NCI-H2081 treated with DMSO at 0.1 percent for 48 hours (cell line): ENCODE results near the gene MAD1L1.
"Not testable (repeated sequence)": the region's sequence is repeated elsewhere in the genome, so short reads cannot be mapped to it uniquely, and the experiment has no call there.

Source experiments
- DNase-seq: peaks from one replicate; lab custom pipeline; 2025; lab: John Stamatoyannopoulos, UW

Gene MAD1L1

DNA sequence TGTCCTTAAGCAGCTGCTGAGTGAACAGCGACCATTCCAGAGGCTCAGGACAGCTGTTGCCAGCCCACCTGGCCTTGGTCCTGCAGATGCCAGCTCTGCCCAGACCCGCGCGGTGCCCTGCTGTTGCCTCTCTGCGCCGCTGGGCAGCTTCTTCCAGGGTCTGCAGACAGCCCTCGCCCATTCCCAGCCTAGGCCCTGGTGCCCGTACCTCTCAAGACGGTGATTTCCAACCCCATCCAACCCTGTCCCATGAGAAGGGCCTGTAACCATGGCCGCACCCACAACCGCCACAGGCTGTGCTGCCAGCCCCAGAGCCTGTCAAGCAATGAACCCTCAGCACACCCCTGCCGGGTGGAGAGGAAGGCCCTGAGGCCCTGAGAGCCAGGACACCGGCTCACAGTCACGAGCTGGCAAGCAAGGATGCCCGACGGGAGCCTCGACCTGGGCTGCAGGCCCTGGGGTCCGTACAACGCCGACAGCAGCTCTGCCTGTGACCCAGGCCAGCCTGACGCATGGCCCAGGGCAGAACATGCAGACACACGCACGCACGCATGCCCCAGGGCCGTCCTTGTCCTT, 231.9 kb downstream of the MAD1L1 start:
- no peak for DNase-seq

DNA sequence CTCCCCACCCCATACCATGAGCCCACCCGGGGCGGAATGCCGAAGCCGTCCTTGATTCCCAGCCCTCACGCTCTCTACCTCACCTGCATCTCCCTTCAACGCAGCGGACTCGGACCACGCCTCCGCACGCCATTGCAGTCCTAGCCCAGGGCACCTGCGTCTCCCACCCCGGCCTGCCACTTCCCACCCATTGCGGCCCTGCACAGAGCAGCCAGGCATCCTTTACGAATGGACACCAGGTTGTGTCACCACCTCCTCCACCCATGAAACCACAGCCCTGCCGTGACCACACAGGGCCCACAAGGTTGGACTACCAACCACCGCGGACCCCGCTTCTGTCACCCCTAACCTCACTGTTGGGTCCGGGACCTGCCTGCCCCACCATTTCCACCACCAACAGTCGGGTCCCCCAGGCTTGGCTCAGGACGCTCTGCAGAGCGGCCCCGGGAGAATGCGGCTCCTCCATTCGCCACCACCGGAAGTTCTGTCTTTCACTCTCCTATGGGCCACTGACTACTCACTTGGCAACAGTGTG, 232.5 kb downstream of the MAD1L1 start:
- no peak for DNase-seq

DNA sequence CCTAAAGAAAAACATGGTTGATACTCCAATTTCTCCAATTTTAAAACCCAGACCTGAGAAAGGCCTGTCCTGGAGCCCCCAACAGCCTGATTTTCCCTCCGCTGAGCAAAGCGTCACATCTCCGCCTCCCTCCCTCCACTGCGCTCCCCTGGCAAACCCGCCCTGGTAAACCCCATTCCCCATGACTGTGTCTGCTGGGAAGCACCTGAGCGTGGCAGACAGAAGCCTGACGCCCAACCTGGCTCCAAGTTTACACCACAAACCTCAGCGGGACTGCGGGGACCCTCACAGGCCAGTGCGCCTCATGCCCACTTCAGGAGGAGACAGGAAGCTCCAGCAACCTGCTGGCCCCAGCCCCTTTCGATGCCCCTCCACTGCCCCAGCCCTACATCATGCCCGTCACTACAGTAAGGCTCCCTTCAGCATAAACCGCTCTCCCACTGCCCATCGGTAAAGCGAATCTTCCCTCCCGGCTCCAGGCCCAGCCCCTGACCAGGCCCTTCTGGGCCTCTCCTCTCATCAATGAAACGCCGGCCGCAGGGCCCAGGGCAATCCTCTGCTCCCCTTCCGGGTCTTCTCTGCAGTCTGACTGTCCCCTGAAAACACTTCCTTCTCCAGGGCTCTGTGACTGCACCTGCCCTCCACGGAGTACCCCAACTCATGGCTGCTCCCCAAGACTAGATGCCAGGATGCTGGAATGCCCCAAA, 233.3 kb downstream of the MAD1L1 start:
- no peak for DNase-seq

DNA sequence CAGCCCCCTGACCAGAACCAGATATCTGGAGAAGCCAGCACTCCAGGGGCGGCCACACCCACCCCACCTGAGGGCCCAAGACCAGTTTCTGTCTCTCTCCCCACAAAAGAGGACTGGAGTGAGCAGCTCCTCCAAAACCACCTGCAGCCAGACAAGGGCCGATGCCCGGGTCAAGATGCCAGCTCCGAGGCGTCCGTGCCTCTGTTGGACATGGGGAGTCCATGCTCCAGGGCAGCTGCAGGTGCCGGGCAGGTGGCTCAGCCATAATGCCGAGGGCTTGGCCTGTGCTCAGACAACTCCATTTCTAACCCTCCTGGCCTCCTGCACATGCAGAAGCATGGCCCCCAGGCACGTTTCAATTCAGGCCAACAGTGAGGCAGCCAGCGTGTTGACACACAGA, 234.6 kb downstream of the MAD1L1 start:
- no peak for DNase-seq

GRCh38 chr7:1997537-1998076, 235.1 kb downstream of the MAD1L1 start:
- DNase-seq, result no peak

- no peak for DNase-seq
Measured at GRCh38 chr7:1996816-1997215, 235.9 kb downstream of the MAD1L1 start.

DNA sequence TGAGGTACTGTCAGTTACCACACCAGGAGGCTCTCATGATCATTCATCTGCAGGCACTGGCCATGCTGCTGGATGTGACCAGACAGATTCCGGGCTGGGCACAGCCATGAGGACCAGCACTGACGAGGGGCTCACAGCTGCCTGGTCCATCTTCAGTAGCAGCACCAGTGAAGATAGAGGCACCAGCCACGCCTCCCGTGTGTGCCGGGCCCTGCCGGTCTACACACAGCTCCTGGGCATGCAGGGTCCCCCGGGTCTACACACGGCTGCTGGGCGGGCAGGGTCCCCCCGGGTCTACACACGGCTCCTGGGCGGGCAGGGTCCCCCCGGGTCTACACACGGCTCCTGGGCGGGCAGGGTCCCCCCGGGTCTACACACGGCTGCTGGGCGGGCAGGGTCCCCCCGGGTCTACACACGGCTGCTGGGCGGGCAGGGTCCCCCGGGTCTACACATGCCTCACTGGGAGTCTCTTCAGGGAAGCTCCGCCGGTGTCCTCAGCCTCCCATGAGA, 236.8 kb downstream of the MAD1L1 start:
- not testable (repeated sequence) for DNase-seq

- no peak for DNase-seq
Measured at GRCh38 chr7:1995426-1995825, 237.3 kb downstream of the MAD1L1 start.

- no peak for DNase-seq
Measured at GRCh38 chr7:1994931-1995330, 237.8 kb downstream of the MAD1L1 start.

DNA sequence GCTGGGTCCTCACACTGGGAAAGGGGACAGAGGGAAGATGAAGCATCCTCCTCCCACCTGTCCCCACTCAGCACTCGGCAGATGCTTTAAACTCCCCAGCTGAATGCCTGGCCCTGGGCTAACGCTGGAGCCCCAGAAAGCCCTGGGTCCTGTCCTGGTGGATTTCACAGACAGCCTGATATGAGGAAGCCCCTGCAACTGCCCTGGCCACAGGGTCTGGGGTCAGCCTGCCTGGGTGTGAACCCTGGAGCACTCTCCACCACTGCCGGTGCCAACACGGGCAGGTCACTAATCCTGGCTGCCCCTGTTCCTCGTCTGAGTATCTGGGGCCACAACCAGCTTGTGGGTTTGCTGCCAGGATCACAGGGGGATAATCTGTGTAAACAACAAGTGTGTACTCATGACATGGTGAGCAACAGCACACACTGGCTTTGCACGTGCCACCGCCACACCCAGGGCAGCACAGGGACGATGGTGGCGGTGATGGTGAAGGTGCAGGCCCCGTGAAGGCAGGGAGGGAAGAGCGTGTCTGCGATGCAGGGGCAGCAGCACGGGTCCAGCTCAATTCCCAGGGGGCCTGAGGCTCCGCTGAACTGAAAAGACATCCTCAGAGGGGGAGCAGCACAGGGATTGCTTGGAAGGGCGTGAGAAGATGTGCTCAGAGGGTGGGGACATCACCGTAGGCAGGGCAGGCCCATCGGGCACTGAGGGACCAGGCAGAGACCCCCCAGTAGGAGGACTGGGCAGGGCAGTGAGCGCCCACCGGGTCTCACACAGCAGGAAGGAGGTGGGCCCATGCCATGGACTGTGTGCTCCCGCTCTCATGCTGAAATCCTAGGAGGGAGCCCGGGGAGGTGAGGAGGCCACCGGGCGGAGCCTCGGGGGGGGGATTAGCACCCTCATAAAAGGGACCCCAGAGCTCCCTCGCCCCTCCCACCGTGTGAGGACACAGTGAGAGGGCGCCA, 238.7 kb downstream of the MAD1L1 start:
- DNase-seq, result no peak

DNA sequence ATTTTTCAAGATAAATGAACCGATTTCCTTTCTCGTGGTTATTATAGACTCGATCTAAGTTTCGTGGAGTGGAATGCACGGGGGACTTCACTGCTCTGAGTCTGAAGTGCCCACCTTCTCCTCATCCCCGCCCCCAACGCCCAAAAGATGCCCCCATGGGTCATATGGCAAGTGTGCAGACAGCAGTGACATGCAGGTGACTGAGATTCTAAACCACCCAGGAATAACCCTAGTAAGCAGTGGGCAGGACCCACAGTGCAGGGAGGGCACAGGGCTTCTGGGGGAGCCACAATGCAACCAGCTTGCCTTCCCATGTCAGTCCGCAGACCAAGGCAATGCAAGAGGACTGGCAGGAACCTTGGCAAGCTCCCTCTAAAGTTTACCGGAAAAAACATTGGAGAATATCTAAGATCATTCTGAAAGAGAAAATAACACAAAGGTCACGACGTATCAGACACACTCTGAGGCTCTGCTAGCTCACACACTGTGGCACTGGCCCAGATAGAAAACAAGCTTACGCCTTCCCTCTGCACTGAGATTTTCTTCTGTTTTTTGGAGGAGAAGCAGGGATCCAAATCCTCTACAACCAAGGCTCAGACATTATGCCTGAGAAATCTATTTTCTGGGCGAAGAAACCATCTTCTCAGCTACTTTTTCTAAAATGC, 239.6 kb downstream of the MAD1L1 start:
- no peak for DNase-seq

- no peak for DNase-seq
Measured at GRCh38 chr7:1992554-1992953, 240.2 kb downstream of the MAD1L1 start.

- DNase-seq, result no peak
Measured at GRCh38 chr7:1990001-1990670, 242.6 kb downstream of the MAD1L1 start.

- no peak for DNase-seq
Measured at GRCh38 chr7:1989049-1989860, 243.5 kb downstream of the MAD1L1 start.

DNA sequence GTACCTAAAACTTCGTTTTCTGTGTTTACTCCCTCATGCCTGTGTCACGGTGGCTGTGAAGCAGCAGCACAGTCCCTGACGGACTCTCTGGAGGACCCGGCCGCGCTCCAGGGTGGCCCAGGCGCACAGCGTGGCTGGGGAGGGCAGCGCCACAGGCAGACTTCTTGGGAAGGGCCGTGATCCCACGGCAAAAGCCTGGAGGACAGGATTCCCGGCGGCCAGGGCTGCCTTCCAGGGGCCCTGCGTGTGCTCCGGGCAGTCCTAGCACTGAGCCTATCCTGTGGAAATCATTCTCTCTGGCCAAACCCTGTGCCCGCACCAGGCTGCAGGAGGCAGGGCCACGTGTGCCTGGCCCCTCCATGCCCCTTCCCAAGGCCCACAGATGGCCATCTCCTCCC, 244.2 kb downstream of the MAD1L1 start:
- no peak for DNase-seq

GRCh38 chr7:1987591-1988532, 244.9 kb downstream of the MAD1L1 start:
- DNase-seq, result no peak

GRCh38 chr7:1987084-1987535, 245.6 kb downstream of the MAD1L1 start:
- DNase-seq, result no peak

DNA sequence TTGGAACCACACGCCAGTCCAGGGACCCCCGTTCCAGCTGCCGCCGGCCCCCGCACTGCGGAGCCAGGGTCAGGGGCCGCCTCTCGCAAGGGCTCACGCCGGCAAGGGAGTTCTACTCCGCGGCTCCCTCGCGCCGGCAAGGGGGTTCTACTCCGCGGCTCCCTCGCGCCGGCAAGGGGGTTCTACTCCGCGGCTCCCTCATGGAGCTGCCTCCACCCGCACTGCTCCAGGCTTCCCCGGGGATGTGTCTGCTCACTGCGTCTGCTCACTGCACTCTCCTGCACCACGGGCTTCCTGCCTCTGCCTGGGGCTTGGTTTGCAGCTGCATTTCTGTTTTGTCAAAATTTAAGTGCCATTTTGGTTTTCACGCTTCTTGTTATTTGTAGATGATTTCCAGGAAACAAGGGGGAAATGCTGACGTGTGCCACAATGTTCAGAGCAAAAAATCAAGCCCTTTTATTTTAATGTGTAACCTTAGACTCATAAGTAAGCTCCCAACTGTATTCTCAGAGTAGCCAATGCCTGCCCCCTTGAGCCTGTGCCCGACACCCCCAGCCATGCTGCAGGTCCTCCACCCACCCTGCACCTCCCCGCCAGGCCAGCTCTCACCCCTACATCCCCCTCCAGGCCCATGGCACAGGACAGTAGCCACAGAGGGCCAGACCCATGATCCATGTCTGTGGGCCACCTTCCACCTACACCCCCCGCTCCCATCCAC, 246.2 kb downstream of the MAD1L1 start:
- DNase-seq, result no peak
